ENCODE results near the gene SERPINI2. TPM values are rescaled to one million over a fixed set of nuclear protein-coding genes. Genes with fewer than 3 reads are reported as not detected.

The SERPINI2 gene
- total RNA-seq, 1 experiment from 2014 or later: not detected

GRCh38 chr3:167483708-167484475, 10.1 kb upstream of the SERPINI2 start:
- CTCF ChIA-PET: no interaction called here
- Mint-ChIP-seq H3K27ac (ENCODE audit: low read depth, unreplicated experiment) (no peak overlapping the region), H3K9me3 (ENCODE audit: unreplicated experiment) (peaks cover 26% of the 10 kb centered on the region), H3K36me3 (ENCODE audit: insufficient read depth, unreplicated experiment) (no peaks in the 10 kb centered on the region), H3K27me3 (ENCODE audit: insufficient read depth, unreplicated experiment) (no peaks in the 10 kb centered on the region), H3K4me3 (ENCODE audit: unreplicated experiment) (no peak overlapping the region), H3K4me1 (ENCODE audit: insufficient read depth, unreplicated experiment) (no peaks in the 10 kb centered on the region)
- intact Hi-C loops (cut with micrococcal nuclease): no loop called here
- DNase-seq (ENCODE audit: unreplicated experiment): no peak
- POLR2A ChIA-PET: no interaction called here
- TF ChIP-seq CTCF (IDR thresholded peaks at IDR 0.05; ENCODE audit: unreplicated experiment): no peak
- BruUV-seq (replicated peaks): no TSS peak

- BruUV-seq (replicated peaks): no TSS peak
- peaks cover 7% of the 10 kb centered on the region for H3K9me3 Mint-ChIP-seq (ENCODE audit: unreplicated experiment)
- no peak overlapping the region for H3K4me3 Mint-ChIP-seq (ENCODE audit: unreplicated experiment)
- H3K36me3 Mint-ChIP-seq (ENCODE audit: insufficient read depth, unreplicated experiment): no peaks in the 10 kb centered on the region
- ChIA-PET CTCF (interaction anchor here (1.0 kb wide), 1 partner anchor 9 kb away, joined by 4 read pairs; no protein-coding TSS in a partner anchor), POLR2A (no interaction called here)
- H3K27me3 Mint-ChIP-seq (ENCODE audit: insufficient read depth, unreplicated experiment): peaks cover 10% of the 10 kb centered on the region
- TF ChIP-seq CTCF (IDR thresholded peaks at IDR 0.05; ENCODE audit: unreplicated experiment): no peak
- H3K27ac Mint-ChIP-seq (ENCODE audit: low read depth, unreplicated experiment): no peak overlapping the region
- intact Hi-C loops (cut with micrococcal nuclease): no loop called here
- no peak for DNase-seq (ENCODE audit: unreplicated experiment)
- no peaks in the 10 kb centered on the region for H3K4me1 Mint-ChIP-seq (ENCODE audit: insufficient read depth, unreplicated experiment)
These were observed 7.3 kb upstream of the SERPINI2 start for GRCh38 chr3:167481164-167481563.

GRCh38 chr3:167480748-167481147, 6.9 kb upstream of the SERPINI2 start:
- Mint-ChIP-seq H3K9me3 (ENCODE audit: unreplicated experiment) (peaks cover 7% of the 10 kb centered on the region), H3K4me1 (ENCODE audit: insufficient read depth, unreplicated experiment) (no peaks in the 10 kb centered on the region), H3K4me3 (ENCODE audit: unreplicated experiment) (no peak overlapping the region), H3K27ac (ENCODE audit: low read depth, unreplicated experiment) (no peak overlapping the region), H3K27me3 (ENCODE audit: insufficient read depth, unreplicated experiment) (peaks cover 10% of the 10 kb centered on the region), H3K36me3 (ENCODE audit: insufficient read depth, unreplicated experiment) (no peaks in the 10 kb centered on the region)
- intact Hi-C loops (cut with micrococcal nuclease): no loop called here
- ChIA-PET POLR2A (interaction anchor here (1.1 kb wide), 1 partner anchor 14 kb away, joined by 3 read pairs; no protein-coding TSS in a partner anchor), CTCF (interaction anchor here (0.6 to 1.1 kb wide), 4 partner anchors 10 to 1725 kb away, joined by 3 to 5 read pairs (median 4); no protein-coding TSS in a partner anchor)
- no peak for TF ChIP-seq CTCF (IDR thresholded peaks at IDR 0.05; ENCODE audit: unreplicated experiment)
- no TSS peak for BruUV-seq (replicated peaks)
- DNase-seq (ENCODE audit: unreplicated experiment): peak; percentile 27

GRCh38 chr3:167469381-167469780, 4.5 kb downstream of the SERPINI2 start:
- H3K36me3 Mint-ChIP-seq (ENCODE audit: insufficient read depth, unreplicated experiment): no peaks in the 10 kb centered on the region
- DNase-seq (ENCODE audit: unreplicated experiment): no peak
- no peak overlapping the region for H3K27ac Mint-ChIP-seq (ENCODE audit: low read depth, unreplicated experiment)
- intact Hi-C loops (cut with micrococcal nuclease): no loop called here
- no peak for TF ChIP-seq CTCF (IDR thresholded peaks at IDR 0.05; ENCODE audit: unreplicated experiment)
- no peak overlapping the region for H3K4me3 Mint-ChIP-seq (ENCODE audit: unreplicated experiment)
- ChIA-PET POLR2A (no interaction called here), CTCF (no interaction called here)
- H3K4me1 Mint-ChIP-seq (ENCODE audit: insufficient read depth, unreplicated experiment): no peaks in the 10 kb centered on the region
- BruUV-seq (replicated peaks): no TSS peak
- no peaks in the 10 kb centered on the region for H3K9me3 Mint-ChIP-seq (ENCODE audit: unreplicated experiment)
- H3K27me3 Mint-ChIP-seq (ENCODE audit: insufficient read depth, unreplicated experiment): peaks cover 14% of the 10 kb centered on the region

Data from MCF 10A (cell line).